DOHH2 (cell line): Measurements from ENCODE around the gene BAIAP2L1.
A peak's percentile ranks its signal among the peaks of the same experiment; 100 is the strongest.

ENCODE experiments used
- H3F3A ChIP-seq: fragments of 200-600 bp; sonication (generic), shearing (Covaris generic); 2 replicates; pipeline ENCODE4 v1.6.0; 2016; ENCODE audit warnings: antibody characterized with exemption, mild to moderate bottlenecking; ENCODE audit not compliant: control insufficient read depth, insufficient read depth
- H3K27ac ChIP-seq: fragments of 200-600 bp; sonication (generic); 2 replicates; pipeline ENCODE4 v1.5.1; 2014; ENCODE audit warnings: low read depth, mild to moderate bottlenecking, low read length, moderate library complexity
- H3K27me3 ChIP-seq: fragments of 200-600 bp; sonication (generic); 2 replicates; pipeline ENCODE4 v1.6.1; 2014; ENCODE audit warnings: mild to moderate bottlenecking, low read length, mixed read lengths; ENCODE audit not compliant: control insufficient read depth
- H3K36me3 ChIP-seq: fragments of 200-600 bp; sonication (generic); 2 replicates; pipeline ENCODE4 v1.6.1; 2014; ENCODE audit warnings: mild to moderate bottlenecking, low read length, moderate library complexity, mixed read lengths; ENCODE audit not compliant: control insufficient read depth
- H3K4me1 ChIP-seq: fragments of 200-600 bp; sonication (generic); 2 replicates; pipeline ENCODE4 v1.6.1; 2014; ENCODE audit warnings: mild to moderate bottlenecking, low read length, mixed read lengths; ENCODE audit not compliant: control insufficient read depth
- H3K4me2 ChIP-seq: fragments of 200-600 bp; sonication (generic); 2 replicates; pipeline ENCODE4 v1.6.0; 2014; ENCODE audit warnings: mild to moderate bottlenecking, low read length, moderate library complexity
- H3K4me3 ChIP-seq: fragments of 200-600 bp; sonication (generic); 2 replicates; pipeline ENCODE4 v1.5.1; 2014; ENCODE audit warnings: mild to moderate bottlenecking, low read length, mixed read lengths
- H3K79me2 ChIP-seq: fragments of 200-600 bp; sonication (generic); 2 replicates; pipeline ENCODE4 v1.6.1; 2014; ENCODE audit warnings: mild to moderate bottlenecking, low read length, mixed read lengths; ENCODE audit not compliant: control insufficient read depth
- H3K9me2 ChIP-seq: fragments of 200-600 bp; sonication (generic); replicated peaks from 2 replicates; pipeline ENCODE4 v1.6.1; 2014; ENCODE audit warnings: mild to moderate bottlenecking, low read length, mixed read lengths; ENCODE audit not compliant: control insufficient read depth
- H3K9me3 ChIP-seq: fragments of 200-600 bp; sonication (generic); 2 replicates; pipeline ENCODE4 v1.6.1; 2014; ENCODE audit warnings: antibody characterized with exemption, low read length, mixed read lengths; ENCODE audit not compliant: control insufficient read depth, insufficient read depth
- H4K20me1 ChIP-seq: fragments of 200-600 bp; sonication (generic); 2 replicates; pipeline ENCODE4 v1.6.0; 2014; ENCODE audit warnings: low read depth, mild to moderate bottlenecking, antibody characterized with exemption, low read length, moderate library complexity; ENCODE audit not compliant: control insufficient read depth, insufficient read depth
- EZH2phosphoT487 ChIP-seq: fragments of 200-600 bp; sonication (generic); IDR thresholded peaks from 2 replicates; pipeline ENCODE4 v1.6.1; 2017; ENCODE audit warnings: borderline replicate concordance, mild to moderate bottlenecking, antibody characterized with exemption, low read length, moderate library complexity, mixed read lengths
- TF ChIP-seq, protein P1 (sequence below): fragments of 200-600 bp; sonication (generic); IDR thresholded peaks from one replicate; pipeline ENCODE4 v1.5.1; 2014; ENCODE audit warnings: antibody characterized with exemption, mild to moderate bottlenecking, low read depth, low read length; ENCODE audit not compliant: poor library complexity, severe bottlenecking

BAIAP2L1 gene

DNA sequence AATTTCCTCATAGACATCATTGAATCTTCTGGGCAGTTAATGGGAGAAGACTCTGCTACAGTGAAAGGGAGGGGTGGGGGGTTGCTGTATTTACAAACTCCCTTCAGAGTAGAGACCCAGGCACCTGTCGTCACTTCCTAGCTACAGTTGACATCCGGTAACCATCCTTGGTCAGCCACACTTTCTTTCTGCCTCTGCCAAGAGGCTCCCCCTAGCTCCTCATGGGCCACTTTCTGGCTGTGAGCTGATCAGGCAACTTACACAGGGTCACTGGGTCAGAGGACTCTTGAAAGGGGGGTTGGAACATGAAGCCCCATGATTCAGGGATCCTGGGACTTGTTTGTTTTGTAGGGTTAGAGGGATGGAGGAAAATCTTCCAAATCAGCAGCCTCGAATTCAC is 150.1 kb downstream of the BAIAP2L1 start:
- H3K79me2 ChIP-seq, result peaks cover 11% of the 10 kb centered on the region

DNA sequence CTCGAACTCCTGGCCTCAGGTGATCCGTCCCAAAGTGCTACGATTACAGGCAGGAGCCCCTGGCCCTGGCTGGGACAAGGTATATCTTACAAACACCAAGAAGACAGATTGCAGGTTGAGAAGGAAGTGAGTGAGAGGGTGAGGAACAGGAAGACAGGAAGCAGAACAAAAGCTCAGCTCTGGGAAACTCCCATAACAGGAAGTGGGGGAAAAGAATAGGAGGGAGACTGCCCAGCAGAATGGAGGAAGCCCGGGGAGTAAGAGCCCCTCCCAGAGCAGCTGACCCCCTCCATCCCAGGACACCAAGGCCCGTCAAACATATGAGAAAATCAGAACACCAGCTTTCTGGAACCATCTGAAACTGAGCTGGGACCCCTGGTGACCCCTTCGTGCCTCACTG is 151.8 kb downstream of the BAIAP2L1 start:
- Histone ChIP-seq H3K4me3 (peak overlapping the region; percentile 47), H3F3A (peaks cover 16% of the 10 kb centered on the region), H3K36me3 (peaks cover 2% of the 10 kb centered on the region; the same call in 1 of the 2 replicates), H3K27ac (peak overlapping the region; percentile 35), H3K9me3 (no peaks in the 10 kb centered on the region), H3K4me2 (peak overlapping the region; percentile 64), H3K4me1 (peaks cover 44% of the 10 kb centered on the region), H3K79me2 (peaks cover 11% of the 10 kb centered on the region), H3K9me2 (no peaks in the 10 kb centered on the region), H3K27me3 (no peaks in the 10 kb centered on the region), H4K20me1 (no peaks in the 10 kb centered on the region)
- TF ChIP-seq, protein P1, sequence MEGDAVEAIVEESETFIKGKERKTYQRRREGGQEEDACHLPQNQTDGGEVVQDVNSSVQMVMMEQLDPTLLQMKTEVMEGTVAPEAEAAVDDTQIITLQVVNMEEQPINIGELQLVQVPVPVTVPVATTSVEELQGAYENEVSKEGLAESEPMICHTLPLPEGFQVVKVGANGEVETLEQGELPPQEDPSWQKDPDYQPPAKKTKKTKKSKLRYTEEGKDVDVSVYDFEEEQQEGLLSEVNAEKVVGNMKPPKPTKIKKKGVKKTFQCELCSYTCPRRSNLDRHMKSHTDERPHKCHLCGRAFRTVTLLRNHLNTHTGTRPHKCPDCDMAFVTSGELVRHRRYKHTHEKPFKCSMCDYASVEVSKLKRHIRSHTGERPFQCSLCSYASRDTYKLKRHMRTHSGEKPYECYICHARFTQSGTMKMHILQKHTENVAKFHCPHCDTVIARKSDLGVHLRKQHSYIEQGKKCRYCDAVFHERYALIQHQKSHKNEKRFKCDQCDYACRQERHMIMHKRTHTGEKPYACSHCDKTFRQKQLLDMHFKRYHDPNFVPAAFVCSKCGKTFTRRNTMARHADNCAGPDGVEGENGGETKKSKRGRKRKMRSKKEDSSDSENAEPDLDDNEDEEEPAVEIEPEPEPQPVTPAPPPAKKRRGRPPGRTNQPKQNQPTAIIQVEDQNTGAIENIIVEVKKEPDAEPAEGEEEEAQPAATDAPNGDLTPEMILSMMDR, result no peak
- no peak for TF ChIP-seq EZH2phosphoT487

More for the DNA sequence above, 150.1 kb downstream of the BAIAP2L1 start:
- peaks cover 2% of the 10 kb centered on the region; the same call in 1 of the 2 replicates for H3K36me3 ChIP-seq
- peak overlapping the region; percentile 96 for H3K4me2 ChIP-seq
- peaks cover 42% of the 10 kb centered on the region for H3K4me1 ChIP-seq
- H3K27me3 ChIP-seq, result no peaks in the 10 kb centered on the region
- no peaks in the 10 kb centered on the region for H3K9me2 ChIP-seq
- H3K4me3 ChIP-seq, result peak overlapping the region; percentile 86
- no peaks in the 10 kb centered on the region for H3K9me3 ChIP-seq
- TF ChIP-seq, protein P1, result peak; percentile 56
- TF ChIP-seq EZH2phosphoT487, result no peak
- no peaks in the 10 kb centered on the region for H4K20me1 ChIP-seq
- H3K27ac ChIP-seq, result peak overlapping the region; percentile 81
- peaks cover 16% of the 10 kb centered on the region for H3F3A ChIP-seq

DNA sequence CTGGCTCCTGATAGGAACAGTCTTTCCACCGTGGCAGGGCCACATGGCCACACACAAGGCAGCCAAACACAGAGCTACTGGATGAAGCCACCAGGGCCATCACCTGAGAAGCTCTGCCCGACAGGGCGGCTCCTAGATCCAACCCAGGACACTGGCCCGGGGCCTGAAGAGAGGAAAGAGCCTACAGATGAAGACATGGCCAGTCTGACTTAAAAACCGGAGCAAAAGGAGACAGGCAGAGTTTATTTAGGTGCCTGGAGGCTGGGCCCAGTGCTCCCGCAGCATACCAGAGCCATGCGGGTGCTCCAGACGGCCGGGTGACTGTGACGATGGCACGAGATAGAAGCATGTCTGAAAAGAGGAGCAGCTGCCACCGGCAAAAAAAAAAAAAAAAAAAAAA is 152.7 kb downstream of the BAIAP2L1 start:
- Histone ChIP-seq H3K36me3 (peaks cover 2% of the 10 kb centered on the region; the same call in 1 of the 2 replicates), H3K4me3 (no peak overlapping the region), H3K9me2 (no peaks in the 10 kb centered on the region), H3F3A (peaks cover 16% of the 10 kb centered on the region), H3K9me3 (no peaks in the 10 kb centered on the region), H3K27me3 (no peaks in the 10 kb centered on the region), H3K79me2 (peaks cover 11% of the 10 kb centered on the region), H3K4me1 (peaks cover 45% of the 10 kb centered on the region), H3K4me2 (no peak overlapping the region), H3K27ac (no peak overlapping the region), H4K20me1 (no peaks in the 10 kb centered on the region)
- TF ChIP-seq, protein P1, result no peak
- TF ChIP-seq EZH2phosphoT487, result no peak
